ENCODE data around the gene VAMP4. TPM values are rescaled to one million over a fixed set of nuclear protein-coding genes. Genes with fewer than 3 reads are reported as not detected.
"Not testable (repeated sequence)": the region's sequence is repeated elsewhere in the genome, so short reads cannot be mapped to it uniquely, and the experiment has no call there.

The VAMP4 gene
- polyA plus RNA-seq, 6 donors from 2014 or later, result 15.0 to 24.8 (median 19.4) TPM

DNA sequence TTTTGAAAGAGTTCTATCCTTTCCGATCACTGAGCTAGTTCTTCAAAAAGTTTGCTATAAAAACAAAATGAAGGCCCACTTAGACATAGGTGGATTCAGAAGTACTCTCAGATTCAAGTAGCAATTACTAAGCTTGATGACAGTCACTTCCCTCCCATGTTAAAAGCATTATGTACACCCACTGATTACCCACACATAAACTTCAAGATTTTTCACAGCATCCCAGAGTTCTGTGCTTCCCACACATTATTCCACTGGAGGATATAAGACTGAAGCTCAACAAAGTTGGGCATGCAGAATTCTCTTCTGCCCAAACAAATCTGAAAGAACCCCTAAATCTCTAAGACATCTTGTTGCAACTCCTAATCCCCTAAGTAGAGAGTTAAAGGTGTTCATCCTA, 29.5 kb downstream of the VAMP4 start:
- Mint-ChIP-seq H3K27me3 (no peaks in the 10 kb centered on the region), H3K4me3 (no peak overlapping the region), H3K27ac (no peak overlapping the region), H3K36me3 (peaks cover 11 to 20% of the 10 kb centered on the region in 2 donors), H3K9me3 (no peaks in the 10 kb centered on the region), H3K4me1 (no peaks in the 10 kb centered on the region)
- ATAC-seq (ENCODE audit: low read depth in 2 of 2) (no peak), DNase-seq (no peak)

DNA sequence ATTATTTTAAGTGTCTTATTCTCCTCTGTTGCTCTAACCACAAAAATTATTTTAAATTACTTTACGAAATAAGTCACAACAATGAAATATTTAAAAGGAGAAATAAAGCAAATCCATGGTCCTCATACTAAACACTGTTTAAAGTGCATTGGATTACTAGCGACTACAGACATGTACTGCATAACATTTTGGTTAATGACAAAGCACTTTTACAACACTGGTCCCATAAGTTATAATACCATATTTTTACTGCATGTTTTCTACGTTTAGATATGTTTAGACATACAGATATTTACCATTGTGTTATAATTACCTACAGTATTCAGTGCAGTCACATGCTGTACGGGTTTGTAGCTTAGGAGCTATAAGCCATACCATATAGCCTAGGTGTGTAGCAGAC, 30.2 kb downstream of the VAMP4 start:
- no peaks in the 10 kb centered on the region for H3K27me3 Mint-ChIP-seq
- no peaks in the 10 kb centered on the region for H3K4me1 Mint-ChIP-seq
- H3K36me3 Mint-ChIP-seq, result peaks cover 16 to 23% of the 10 kb centered on the region in 2 donors
- H3K9me3 Mint-ChIP-seq, result no peaks in the 10 kb centered on the region
- no peak for ATAC-seq (ENCODE audit: low read depth in 2 of 2)
- DNase-seq, result no peak
- no peak overlapping the region for H3K4me3 Mint-ChIP-seq
- H3K27ac Mint-ChIP-seq, result no peak overlapping the region

DNA sequence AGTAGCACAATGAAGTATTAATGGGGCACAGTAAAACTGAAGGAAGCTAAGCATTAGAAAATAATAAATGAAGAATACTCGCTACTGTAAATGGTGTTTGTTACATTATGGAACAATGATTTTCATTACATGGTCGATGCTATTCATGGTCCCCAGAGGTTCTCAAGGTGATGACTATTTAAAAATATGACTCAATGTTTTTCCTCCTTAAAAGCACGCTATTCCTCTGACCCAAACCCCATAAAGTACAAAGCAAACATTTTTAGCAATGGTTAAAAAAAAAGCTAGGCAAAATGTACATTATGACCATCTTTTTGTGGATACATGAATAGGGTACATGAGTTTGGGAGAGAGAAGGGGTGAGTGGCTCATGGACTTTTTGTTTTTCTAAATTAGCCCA, 34.3 kb downstream of the VAMP4 start:
- H3K27ac Mint-ChIP-seq, result no peak overlapping the region
- ATAC-seq (ENCODE audit: low read depth in 2 of 2) (no peak), DNase-seq (no peak)
- H3K4me3 Mint-ChIP-seq, result no peak overlapping the region
- H3K27me3 Mint-ChIP-seq, result no peaks in the 10 kb centered on the region
- H3K36me3 Mint-ChIP-seq, result peaks cover 16 to 28% of the 10 kb centered on the region in 2 donors
- H3K9me3 Mint-ChIP-seq, result no peaks in the 10 kb centered on the region
- no peaks in the 10 kb centered on the region for H3K4me1 Mint-ChIP-seq

DNA sequence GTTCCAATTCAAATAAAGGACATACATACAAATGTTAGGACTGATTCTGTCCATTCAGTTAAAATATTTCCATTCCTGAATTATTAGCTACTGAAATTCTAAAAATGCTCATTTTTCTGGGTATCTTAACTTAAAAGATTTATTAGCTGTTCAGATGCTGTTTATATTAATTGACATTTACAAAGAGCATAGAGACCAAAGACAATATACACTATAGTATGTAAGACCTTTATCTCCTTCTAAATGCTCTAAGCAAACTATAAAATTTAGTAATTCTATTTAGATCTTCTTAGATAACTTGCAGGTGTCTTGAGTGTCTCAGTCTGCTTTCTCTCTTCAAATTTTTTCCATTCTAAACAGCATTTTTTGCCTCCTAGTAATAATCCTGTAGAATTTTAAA, 39.3 kb downstream of the VAMP4 start:
- DNase-seq (no peak), ATAC-seq (ENCODE audit: low read depth in 2 of 2) (no peak)
- peaks cover 0 to 2% (median 0%) of the 10 kb centered on the region in 7 donors for H3K9me3 Mint-ChIP-seq
- no peak overlapping the region for H3K4me3 Mint-ChIP-seq
- H3K4me1 Mint-ChIP-seq, result no peaks in the 10 kb centered on the region
- H3K27me3 Mint-ChIP-seq, result no peaks in the 10 kb centered on the region
- no peak overlapping the region for H3K27ac Mint-ChIP-seq
- H3K36me3 Mint-ChIP-seq, result peaks cover 16 to 24% of the 10 kb centered on the region in 2 donors

DNA sequence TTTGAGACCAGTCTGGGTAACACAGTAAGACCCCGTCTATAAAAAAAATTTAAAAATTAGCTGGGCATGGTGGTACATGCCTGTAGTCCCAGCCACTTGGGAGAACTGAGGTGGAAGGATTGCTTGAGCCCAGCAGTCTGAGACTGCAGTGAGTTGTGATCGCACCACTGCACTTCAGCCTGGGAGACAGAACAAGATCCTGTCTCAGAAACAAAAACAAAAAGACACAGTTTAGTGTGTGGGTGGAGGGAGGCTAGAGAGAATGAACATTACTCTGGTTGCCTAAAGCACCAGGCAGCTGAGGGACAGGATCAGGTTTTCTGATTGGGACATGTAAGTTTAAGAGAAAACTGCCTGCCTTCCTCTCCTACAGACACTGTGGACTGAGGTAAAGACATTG, 42.3 kb downstream of the VAMP4 start:
- DNase-seq (no peak), ATAC-seq (ENCODE audit: low read depth in 2 of 2) (no peak)
- no peak overlapping the region for H3K27ac Mint-ChIP-seq
- no peaks in the 10 kb centered on the region for H3K4me1 Mint-ChIP-seq
- H3K36me3 Mint-ChIP-seq, result peaks cover 27 to 30% of the 10 kb centered on the region in 2 donors
- H3K27me3 Mint-ChIP-seq, result no peaks in the 10 kb centered on the region
- peak overlapping the region in 1 of 8 donors; percentile 9 for H3K4me3 Mint-ChIP-seq
- peaks cover 4 to 18% (median 11%) of the 10 kb centered on the region in 7 donors for H3K9me3 Mint-ChIP-seq

DNA sequence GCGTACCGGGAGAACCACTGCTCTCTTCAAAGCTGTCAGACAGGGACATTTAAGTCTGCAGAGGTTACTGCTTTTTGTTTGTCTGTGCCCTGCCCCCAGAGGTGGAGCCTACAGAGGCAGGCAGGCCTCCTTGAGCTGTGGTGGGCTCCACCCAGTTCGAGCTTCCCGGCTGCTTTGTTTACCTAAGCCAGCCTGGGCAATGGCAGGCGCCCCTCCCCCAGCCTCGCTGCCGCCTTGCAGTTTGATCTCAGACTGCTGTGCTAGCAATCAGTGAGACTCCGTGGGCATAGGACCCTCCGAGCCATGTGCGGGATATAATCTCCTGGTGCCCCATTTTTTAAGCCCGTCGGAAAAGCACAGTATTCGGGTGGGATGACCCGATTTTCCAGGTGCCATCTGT, 46.1 kb downstream of the VAMP4 start:
- not testable (repeated sequence) for H3K4me1 Mint-ChIP-seq; H3K4me3 Mint-ChIP-seq; H3K27me3 Mint-ChIP-seq; DNase-seq; H3K27ac Mint-ChIP-seq; ATAC-seq (ENCODE audit: low read depth in 2 of 2)
- Mint-ChIP-seq H3K36me3 (peaks cover 10 to 25% of the 10 kb centered on the region in 2 donors), H3K9me3 (peaks cover 8 to 24% (median 18%) of the 10 kb centered on the region in 7 donors)

DNA sequence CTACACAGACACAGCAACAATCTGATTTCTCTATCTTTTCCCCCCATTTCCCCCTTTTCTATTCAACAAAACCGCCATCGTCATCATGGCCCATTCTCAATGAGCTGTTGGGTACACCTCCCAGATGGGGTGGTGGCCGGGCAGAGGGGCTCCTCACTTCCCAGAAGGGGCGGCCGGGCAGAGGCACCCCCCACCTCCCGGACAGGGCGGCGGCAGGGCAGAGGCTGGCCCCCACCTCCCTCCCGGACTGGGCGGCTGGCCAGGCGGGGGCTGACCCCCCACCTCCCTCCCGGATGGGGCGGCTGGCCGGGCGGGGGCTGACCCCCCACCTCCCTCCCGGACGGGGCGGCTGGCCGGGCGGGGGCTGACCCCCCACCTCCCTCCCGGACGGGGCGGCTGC, 48.3 kb downstream of the VAMP4 start:
- DNase-seq; H3K27ac Mint-ChIP-seq; H3K4me3 Mint-ChIP-seq; ATAC-seq (ENCODE audit: low read depth in 2 of 2); H3K27me3 Mint-ChIP-seq; H3K4me1 Mint-ChIP-seq: not testable (repeated sequence)
- peaks cover 11 to 25% of the 10 kb centered on the region in 2 donors for H3K36me3 Mint-ChIP-seq
- H3K9me3 Mint-ChIP-seq, result peaks cover 8 to 25% (median 18%) of the 10 kb centered on the region in 7 donors

DNA sequence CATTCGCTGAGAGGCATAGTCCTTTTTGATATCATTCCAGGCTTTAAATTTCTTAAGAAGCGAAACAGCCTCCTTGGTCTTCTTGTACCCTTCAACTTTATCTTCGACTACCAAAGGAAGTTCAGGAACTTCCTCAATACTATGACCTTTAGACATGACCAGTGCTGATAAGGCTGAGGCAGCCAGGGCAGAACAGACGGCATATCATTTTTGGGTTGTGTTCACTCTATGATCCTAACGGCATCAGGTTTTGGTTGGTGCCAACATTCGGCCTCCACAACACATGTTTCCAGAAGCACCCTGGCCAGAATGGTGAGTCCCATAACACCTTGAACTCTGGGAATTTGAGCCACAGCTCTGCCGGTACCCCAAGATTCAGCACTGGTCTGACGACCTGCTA, 58.0 kb downstream of the VAMP4 start:
- H3K9me3 Mint-ChIP-seq, result peaks cover 0 to 13% (median 10%) of the 10 kb centered on the region in 7 donors
- H3K4me3 Mint-ChIP-seq, result no peak overlapping the region
- no peak for DNase-seq
- no peak for ATAC-seq (ENCODE audit: low read depth in 2 of 2)
- peaks cover 0 to 7% of the 10 kb centered on the region in 2 donors for H3K36me3 Mint-ChIP-seq
- H3K4me1 Mint-ChIP-seq, result no peaks in the 10 kb centered on the region
- H3K27ac Mint-ChIP-seq, result no peak overlapping the region
- peaks cover 0 to 13% (median 0%) of the 10 kb centered on the region in 3 donors for H3K27me3 Mint-ChIP-seq

DNA sequence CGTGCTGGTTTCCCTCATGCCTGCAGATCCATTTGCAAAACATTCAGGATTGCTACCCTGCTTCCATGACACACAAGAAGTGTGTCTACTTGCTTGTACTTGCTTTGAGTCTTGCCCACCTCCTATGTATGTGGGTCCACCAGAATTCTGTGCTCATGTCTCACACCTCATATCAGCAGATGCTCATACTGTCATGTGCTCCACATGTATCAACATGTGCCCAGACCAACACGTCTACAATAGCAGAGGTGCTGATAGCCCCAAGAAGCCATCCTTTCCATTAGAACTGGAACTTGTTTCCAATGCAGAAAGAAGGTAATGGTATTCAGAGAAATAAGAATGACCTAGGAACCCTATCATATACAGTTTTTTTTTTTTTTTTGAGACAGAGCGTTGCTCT, 61.5 kb downstream of the VAMP4 start:
- Mint-ChIP-seq H3K4me1 (no peaks in the 10 kb centered on the region), H3K36me3 (no peaks in the 10 kb centered on the region), H3K4me3 (no peak overlapping the region), H3K27ac (no peak overlapping the region), H3K27me3 (peaks cover 0 to 21% (median 2%) of the 10 kb centered on the region in 3 donors), H3K9me3 (peaks cover 0 to 5% (median 0%) of the 10 kb centered on the region in 7 donors)
- DNase-seq (no peak), ATAC-seq (ENCODE audit: low read depth in 2 of 2) (no peak)

DNA sequence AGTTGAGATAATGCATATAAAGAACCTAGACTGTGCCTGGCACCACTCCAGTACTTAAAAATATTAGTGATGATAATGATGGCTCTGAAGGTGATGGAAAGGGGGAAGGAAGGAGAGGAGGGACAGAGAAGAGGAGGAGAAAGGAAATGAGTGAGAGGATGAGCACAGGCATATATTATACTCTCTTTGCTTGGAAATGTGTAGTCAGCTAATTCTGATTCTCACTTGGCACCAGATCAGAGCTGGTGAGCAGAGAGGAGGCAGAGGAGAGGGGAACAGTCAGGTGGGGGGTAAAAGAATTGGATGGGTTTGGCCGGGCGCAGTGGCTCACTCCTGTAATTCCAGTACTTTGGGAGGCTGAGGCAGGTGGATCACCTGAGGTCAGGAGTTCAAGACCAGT, 65.0 kb downstream of the VAMP4 start:
- H3K27ac Mint-ChIP-seq, result no peak overlapping the region
- ATAC-seq (ENCODE audit: low read depth in 2 of 2) (no peak), DNase-seq (no peak)
- H3K4me3 Mint-ChIP-seq, result no peak overlapping the region
- peaks cover 0 to 1% (median 0%) of the 10 kb centered on the region in 7 donors for H3K9me3 Mint-ChIP-seq
- H3K36me3 Mint-ChIP-seq, result no peaks in the 10 kb centered on the region
- H3K4me1 Mint-ChIP-seq, result no peaks in the 10 kb centered on the region
- H3K27me3 Mint-ChIP-seq, result peaks cover 0 to 8% (median 5%) of the 10 kb centered on the region in 3 donors

DNA sequence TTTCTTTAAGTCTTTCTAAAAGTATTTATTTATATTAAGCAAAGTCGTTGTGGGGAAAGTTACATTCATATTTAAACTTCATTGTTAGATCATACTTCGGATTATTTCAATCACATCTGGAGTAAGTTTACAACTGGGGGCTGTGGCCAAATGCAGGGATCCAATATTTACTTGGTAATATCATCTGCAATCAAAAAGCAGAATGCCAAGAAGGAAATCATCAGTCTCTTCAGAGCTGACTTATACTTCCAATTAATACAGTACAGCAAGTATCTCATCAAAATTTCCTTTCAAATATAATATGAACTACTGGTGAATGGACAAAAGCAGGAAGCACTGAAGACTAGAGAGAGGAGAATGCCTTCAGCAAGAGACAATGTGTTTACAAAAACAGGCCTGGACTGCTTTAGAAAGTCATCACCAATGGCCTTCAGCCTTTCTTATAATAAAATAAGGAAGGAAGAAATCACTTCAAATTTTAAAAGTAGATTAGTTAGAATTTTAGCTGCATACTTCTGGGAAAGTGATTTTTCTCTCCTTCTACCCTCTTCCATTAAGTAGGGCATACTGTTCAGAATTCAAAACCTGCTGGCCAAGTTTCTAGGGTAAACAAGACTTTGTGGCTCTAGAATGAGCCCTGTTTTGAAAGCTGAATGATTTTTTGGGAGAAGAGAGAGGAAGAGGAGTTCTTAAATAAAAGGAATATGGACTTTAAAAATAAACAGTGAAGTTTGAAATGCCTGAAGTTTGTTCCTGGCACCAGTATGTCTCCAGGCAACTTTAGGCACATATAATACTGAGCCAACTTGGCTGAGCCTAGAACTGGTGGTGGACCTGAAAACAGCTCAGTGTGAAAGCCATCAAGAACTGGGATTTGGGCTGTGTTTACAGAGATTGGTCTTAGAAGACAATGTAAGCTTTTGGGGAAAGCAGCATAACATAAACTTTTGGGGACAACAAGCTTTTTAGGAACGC, 67.1 kb downstream of the VAMP4 start:
- ATAC-seq (ENCODE audit: low read depth in 2 of 2), result no peak
- H3K27me3 Mint-ChIP-seq, result peaks cover 0 to 9% (median 8%) of the 10 kb centered on the region in 3 donors
- no peak overlapping the region for H3K4me3 Mint-ChIP-seq
- DNase-seq, result no peak
- H3K27ac Mint-ChIP-seq, result no peak overlapping the region
- H3K36me3 Mint-ChIP-seq, result no peaks in the 10 kb centered on the region
- no peaks in the 10 kb centered on the region for H3K4me1 Mint-ChIP-seq
- peaks cover 0 to 6% (median 0%) of the 10 kb centered on the region in 7 donors for H3K9me3 Mint-ChIP-seq

DNA sequence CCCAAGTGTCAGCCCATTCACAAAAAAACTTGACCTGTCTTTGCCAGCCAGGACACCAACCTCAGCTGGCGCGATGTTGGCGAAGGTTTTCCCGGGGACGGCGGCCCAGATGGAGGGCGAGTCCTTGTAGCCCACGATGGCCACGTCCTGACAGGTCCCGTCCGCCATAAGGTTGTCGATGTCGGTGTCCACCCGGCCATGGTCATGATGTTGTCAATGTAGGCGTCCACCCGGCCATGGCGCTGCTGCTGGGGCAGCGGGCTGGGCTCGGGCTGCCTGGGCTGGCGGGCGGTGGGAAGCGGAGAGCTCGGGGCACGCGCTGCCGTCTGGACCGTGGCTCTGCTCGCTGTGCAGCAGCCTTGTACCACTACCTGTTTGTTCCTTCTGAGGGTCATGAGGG, 71.1 kb downstream of the VAMP4 start:
- Mint-ChIP-seq H3K4me1 (no peaks in the 10 kb centered on the region), H3K4me3 (no peak overlapping the region)

DNA sequence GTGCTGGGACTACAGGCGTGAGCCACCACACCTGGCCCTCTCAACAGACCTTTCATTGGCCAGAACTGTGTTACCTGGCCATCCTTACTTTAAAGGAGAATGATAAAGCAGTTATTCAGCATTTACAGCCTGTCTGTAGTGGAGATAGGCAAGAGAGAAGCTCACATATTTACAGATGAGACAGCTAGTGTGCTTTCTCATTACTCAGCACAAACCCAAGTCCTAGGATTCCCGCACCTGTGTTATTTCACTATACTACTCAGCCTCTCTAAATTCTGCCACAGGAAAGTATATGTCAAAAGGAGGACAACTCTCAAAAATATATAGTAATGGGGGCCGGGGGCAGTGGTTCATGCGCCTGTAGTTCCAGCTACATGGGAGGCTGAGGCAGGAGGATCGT, 73.5 kb downstream of the VAMP4 start:
- no peak for ATAC-seq (ENCODE audit: low read depth in 2 of 2)
- Mint-ChIP-seq H3K4me1 (no peaks in the 10 kb centered on the region), H3K9me3 (peaks cover 0 to 6% (median 0%) of the 10 kb centered on the region in 7 donors), H3K27me3 (peaks cover 0 to 3% (median 0%) of the 10 kb centered on the region in 3 donors), H3K4me3 (no peak overlapping the region), H3K27ac (no peak overlapping the region), H3K36me3 (no peaks in the 10 kb centered on the region)
- DNase-seq, result no peak

More for the DNA sequence above, 71.1 kb downstream of the VAMP4 start:
- Mint-ChIP-seq H3K36me3 (no peaks in the 10 kb centered on the region), H3K27ac (no peak overlapping the region), H3K27me3 (peaks cover 0 to 9% (median 0%) of the 10 kb centered on the region in 3 donors), H3K9me3 (peaks cover 0 to 6% (median 0%) of the 10 kb centered on the region in 7 donors)
- ATAC-seq (ENCODE audit: low read depth in 2 of 2), result no peak
- no peak for DNase-seq

Measured in naive B cell (primary cell).